ENCODE measurements around the gene FBXO34. TPM values are rescaled to one million over a fixed set of nuclear protein-coding genes. Genes with fewer than 3 reads are reported as not detected.

The FBXO34 gene
- total RNA-seq, 2 donors from 2014 or later: 44.1 to 51.6 TPM

GRCh38 chr14:55228261-55228660 lies 43.0 kb upstream of the FBXO34 start:
- no peaks in the 10 kb centered on the region for H3K4me1 ChIP-seq (ENCODE audit: control insufficient read depth, insufficient read depth, low read length)
- no peak overlapping the region for H3K4me3 ChIP-seq (ENCODE audit: low read length)
- H3K27ac ChIP-seq (ENCODE audit: low read depth, low read length): no peak overlapping the region
- H3K27me3 ChIP-seq (ENCODE audit: control insufficient read depth, insufficient read depth, low read length, poor library complexity, severe bottlenecking): peaks cover 88% of the 10 kb centered on the region
- no peak for TF ChIP-seq CTCF (conservative IDR thresholded peaks at IDR 0.05)
- Mint-ChIP-seq H3K9me3 (peaks cover 11% of the 10 kb centered on the region), H3K36me3 (ENCODE audit: low read depth) (no peaks in the 10 kb centered on the region), H3K4me3 (no peak overlapping the region), H3K27ac (no peak overlapping the region), H3K27me3 (ENCODE audit: insufficient read depth) (peaks cover 51% of the 10 kb centered on the region), H3K4me1 (no peaks in the 10 kb centered on the region)
- no peaks in the 10 kb centered on the region for H3K36me3 ChIP-seq (ENCODE audit: control insufficient read depth, insufficient read depth, low read length)
- H3K9me3 ChIP-seq (ENCODE audit: control insufficient read depth, low read length): peaks cover 19% of the 10 kb centered on the region
- DNase-seq: no peak
- WGBS, 2 experiments (ENCODE audit: insufficient coverage in 1 of 2, insufficient read length in 1 of 2): 80 to 100% methylated on average over 1 to 2 of the region's 2 CpGs
- no peak overlapping the region for H3K9ac ChIP-seq (ENCODE audit: extremely low read depth, low read length, poor library complexity, severe bottlenecking)

GRCh38 chr14:55233591-55233990 lies 37.6 kb upstream of the FBXO34 start:
- peaks cover 50% of the 10 kb centered on the region for H3K27me3 Mint-ChIP-seq (ENCODE audit: insufficient read depth)
- no peaks in the 10 kb centered on the region for H3K36me3 ChIP-seq (ENCODE audit: control insufficient read depth, insufficient read depth, low read length)
- H3K9me3 Mint-ChIP-seq: no peaks in the 10 kb centered on the region
- 57 to 80% methylated on average over 1 to 2 of the region's 3 CpGs for WGBS, 2 experiments (ENCODE audit: insufficient coverage in 1 of 2, insufficient read length in 1 of 2)
- peaks cover 3% of the 10 kb centered on the region for H3K4me1 Mint-ChIP-seq
- no peak overlapping the region for H3K27ac ChIP-seq (ENCODE audit: low read depth, low read length)
- no peak overlapping the region for H3K9ac ChIP-seq (ENCODE audit: extremely low read depth, low read length, poor library complexity, severe bottlenecking)
- no peak overlapping the region for H3K4me3 ChIP-seq (ENCODE audit: low read length)
- no peaks in the 10 kb centered on the region for H3K4me1 ChIP-seq (ENCODE audit: control insufficient read depth, insufficient read depth, low read length)
- no peaks in the 10 kb centered on the region for H3K9me3 ChIP-seq (ENCODE audit: control insufficient read depth, low read length)
- no peak overlapping the region for H3K4me3 Mint-ChIP-seq
- peaks cover 78% of the 10 kb centered on the region for H3K27me3 ChIP-seq (ENCODE audit: control insufficient read depth, insufficient read depth, low read length, poor library complexity, severe bottlenecking)
- no peak for DNase-seq
- no peak for TF ChIP-seq CTCF (conservative IDR thresholded peaks at IDR 0.05)
- H3K27ac Mint-ChIP-seq: no peak overlapping the region
- H3K36me3 Mint-ChIP-seq (ENCODE audit: low read depth): no peaks in the 10 kb centered on the region

- Mint-ChIP-seq H3K27ac (no peak overlapping the region), H3K9me3 (no peaks in the 10 kb centered on the region), H3K27me3 (ENCODE audit: insufficient read depth) (peaks cover 55% of the 10 kb centered on the region), H3K4me3 (no peak overlapping the region), H3K36me3 (ENCODE audit: low read depth) (no peaks in the 10 kb centered on the region), H3K4me1 (peaks cover 3% of the 10 kb centered on the region)
- DNase-seq: no peak
- peaks cover 59% of the 10 kb centered on the region for H3K27me3 ChIP-seq (ENCODE audit: control insufficient read depth, insufficient read depth, low read length, poor library complexity, severe bottlenecking)
- H3K9me3 ChIP-seq (ENCODE audit: control insufficient read depth, low read length): no peaks in the 10 kb centered on the region
- no peaks in the 10 kb centered on the region for H3K4me1 ChIP-seq (ENCODE audit: control insufficient read depth, insufficient read depth, low read length)
- H3K27ac ChIP-seq (ENCODE audit: low read depth, low read length): no peak overlapping the region
- no peak overlapping the region for H3K9ac ChIP-seq (ENCODE audit: extremely low read depth, low read length, poor library complexity, severe bottlenecking)
- no peak for TF ChIP-seq CTCF (conservative IDR thresholded peaks at IDR 0.05)
- H3K36me3 ChIP-seq (ENCODE audit: control insufficient read depth, insufficient read depth, low read length): no peaks in the 10 kb centered on the region
- 90 to 96% methylated on average over 8 to 12 of the region's 12 CpGs for WGBS, 2 experiments (ENCODE audit: insufficient coverage in 1 of 2, insufficient read length in 1 of 2)
- H3K4me3 ChIP-seq (ENCODE audit: low read length): no peak overlapping the region
These were observed 33.1 kb upstream of the FBXO34 start for GRCh38 chr14:55238019-55238680.
